ENCODE data around the gene ANAPC4. TPM values are rescaled to one million over a fixed set of nuclear protein-coding genes. Genes with fewer than 3 reads are reported as not detected.
A peak's percentile ranks its signal among the peaks of the same experiment; 100 is the strongest.

ANAPC4 gene
- total and polyA plus RNA-seq, 2 of the 4 experiments (the other 2 are of a cell fraction), result 12.4 to 18.3 TPM

GRCh38 chr4:25457053-25457715, 80.1 kb downstream of the ANAPC4 start:
- intact Hi-C loops (cut with micrococcal nuclease) (no loop called here), in situ Hi-C loops (cut with MboI; ENCODE audit: low sequenced_read_pairs) (no loop called here), dilution Hi-C loops (cut with HindIII; ENCODE audit: low sequenced_read_pairs, unreplicated experiment) (no loop called here)
- BruUV-seq (replicated peaks), result no TSS peak
- TF ChIP-seq MAFK (IDR thresholded peaks at IDR 0.05; ENCODE audit: low read depth, low read length), result no peak
- TF ChIP-seq CEBPB (IDR thresholded peaks at IDR 0.05; ENCODE audit: low read depth, low read length), result peak; percentile 34; the same call in 1 of the 2 replicates
- Histone ChIP-seq H3K9ac (ENCODE audit: low read depth, low read length) (no peak overlapping the region), H3K9me1 (ENCODE audit: insufficient read depth, low read length) (0 out of 2 replicates have a peak, but pooled peaks cover 3% of the 10 kb centered on the region), H2AK5ac (ENCODE audit: low read depth, low read length) (no peak overlapping the region), H3K36me3 (ENCODE audit: control insufficient read depth, insufficient read depth, low read length) (no peaks in the 10 kb centered on the region), H4K20me1 (ENCODE audit: insufficient read depth, low read length) (no peaks in the 10 kb centered on the region), H3K79me1 (ENCODE audit: low read depth in 1 of 2, low read length in 2 of 2) (no peaks in the 10 kb centered on the region), H3K4me2 (ENCODE audit: low read depth, low read length) (peak overlapping the region; percentile 1; the same call in 1 of the 2 replicates), H3K27me3 (ENCODE audit: control insufficient read depth, insufficient read depth, low read length) (peaks cover 3% of the 10 kb centered on the region), H2BK15ac (ENCODE audit: low read depth, low read length) (no peak overlapping the region), H2BK20ac (ENCODE audit: low read depth, low read length) (no peak overlapping the region), H3K56ac (ENCODE audit: extremely low read depth, insufficient read depth, low read length) (0 out of 2 replicates have a peak overlapping the region, but pooled peaks have one; percentile 11), H3K23ac (ENCODE audit: low read depth, low read length) (no peak overlapping the region), H3K9me3 (ENCODE audit: control insufficient read depth, insufficient read depth, low read length) (no peaks in the 10 kb centered on the region), H2BK5ac (ENCODE audit: low read depth, low read length, poor library complexity, severe bottlenecking) (no peak overlapping the region), H3K14ac (replicated peaks; ENCODE audit: low read depth, low read length) (no peak overlapping the region; the same call in 1 of the 2 replicates), H3K27ac (ENCODE audit: insufficient read depth, low read length) (no peak overlapping the region), H2BK120ac (ENCODE audit: low read depth, low read length) (no peak overlapping the region), H2AFZ (replicated peaks; ENCODE audit: low read length, poor library complexity) (peak overlapping the region; percentile 56), H3K4me3 (ENCODE audit: insufficient read depth, low read depth, low read length) (no peak overlapping the region), H3K18ac (ENCODE audit: low read depth, low read length) (no peak overlapping the region), H3K4ac (ENCODE audit: low read depth, low read length) (no peak overlapping the region), H4K5ac (ENCODE audit: low read depth, low read length) (no peak overlapping the region), H4K8ac (ENCODE audit: low read depth in 2 of 2, low read length in 2 of 2) (no peak overlapping the region), H4K91ac (ENCODE audit: insufficient read depth, low read depth, low read length) (no peak overlapping the region), H2AK9ac (replicated peaks; ENCODE audit: low read depth, low read length, poor library complexity) (peak overlapping the region; percentile 63), H3K4me1 (ENCODE audit: control insufficient read depth, insufficient read depth, low read length) (no peaks in the 10 kb centered on the region)
- POLR2A ChIA-PET (ENCODE audit: unreplicated experiment), result no interaction called here
- 56% methylated on average over 2 of the region's 3 CpGs; no CpG with 5 or more reads in 1 of the 2 experiments for WGBS, 2 experiments (ENCODE audit: extremely low coverage in 2 of 2, insufficient read length in 1 of 2)
- ATAC-seq (ENCODE audit: low read depth) (peak; percentile 65), DNase-seq (peak; percentile 36)
- CTCF ChIA-PET, result interaction anchor here (0.6 kb wide), 1 partner anchor 8 kb away, joined by 3 read pairs; no protein-coding TSS in a partner anchor
